GM21786 (cell line): ENCODE results near the gene TSPEAR.
"Not testable (repeated sequence)": the region's sequence is repeated elsewhere in the genome, so short reads cannot be mapped to it uniquely, and the experiment has no call there.

ENCODE experiments used
- ATAC-seq: cut with Tn5 transposase; IDR thresholded peaks from one replicate; pipeline ENCODE4 v1.9.1; 2021; ENCODE audit not compliant: unreplicated experiment

TSPEAR gene

GRCh38 chr21:44636209-44637017 lies 75.0 kb downstream of the TSPEAR start:
- no peak for ATAC-seq

GRCh38 chr21:44632067-44632466 lies 79.3 kb downstream of the TSPEAR start:
- ATAC-seq, result no peak

DNA sequence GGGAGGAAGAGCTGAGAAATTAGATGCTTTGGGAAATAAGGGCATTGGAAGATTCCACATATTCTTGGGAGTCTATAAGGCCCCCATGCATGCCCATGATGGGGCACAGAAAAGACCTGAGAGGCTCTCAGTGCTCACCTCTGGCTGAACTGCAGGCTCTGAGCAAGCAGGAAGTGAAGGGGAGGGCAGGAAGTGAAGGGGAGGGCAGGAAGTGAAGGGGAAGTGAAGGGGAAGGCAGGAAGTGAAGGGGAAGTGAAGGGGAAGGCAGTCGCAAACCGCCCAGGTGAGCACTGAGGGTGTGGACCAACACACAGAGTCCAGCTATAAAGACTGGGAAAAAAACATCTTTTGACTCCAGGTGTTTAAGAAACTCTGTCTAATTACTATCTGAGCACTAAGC lies 80.9 kb downstream of the TSPEAR start:
- no peak for ATAC-seq

GRCh38 chr21:44628707-44629391 lies 82.5 kb downstream of the TSPEAR start:
- no peak for ATAC-seq

DNA sequence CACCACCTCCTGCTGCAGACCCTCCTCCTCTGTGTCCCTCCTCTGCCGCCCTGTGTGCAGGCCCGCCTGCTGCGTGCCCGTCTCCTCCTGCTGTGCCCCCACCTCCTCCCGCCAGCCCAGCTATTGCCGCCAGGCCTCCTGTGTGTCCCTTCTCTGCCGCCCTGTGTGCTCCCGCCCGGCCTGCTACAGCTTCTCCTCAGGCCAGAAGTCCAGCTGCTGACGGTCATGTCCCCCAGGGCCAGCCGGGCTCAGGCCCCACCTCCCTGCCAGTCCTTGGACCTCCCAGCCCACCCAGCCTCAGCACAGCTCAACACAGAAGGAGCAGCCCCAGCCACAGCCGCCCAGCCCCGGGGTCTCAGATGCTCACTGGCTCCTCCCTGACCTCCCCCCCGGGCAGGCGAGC lies 83.5 kb downstream of the TSPEAR start:
- not testable (repeated sequence) for ATAC-seq

- ATAC-seq, result not testable (repeated sequence)
Observed at GRCh38 chr21:44627181-44627822, 84.1 kb downstream of the TSPEAR start.

DNA sequence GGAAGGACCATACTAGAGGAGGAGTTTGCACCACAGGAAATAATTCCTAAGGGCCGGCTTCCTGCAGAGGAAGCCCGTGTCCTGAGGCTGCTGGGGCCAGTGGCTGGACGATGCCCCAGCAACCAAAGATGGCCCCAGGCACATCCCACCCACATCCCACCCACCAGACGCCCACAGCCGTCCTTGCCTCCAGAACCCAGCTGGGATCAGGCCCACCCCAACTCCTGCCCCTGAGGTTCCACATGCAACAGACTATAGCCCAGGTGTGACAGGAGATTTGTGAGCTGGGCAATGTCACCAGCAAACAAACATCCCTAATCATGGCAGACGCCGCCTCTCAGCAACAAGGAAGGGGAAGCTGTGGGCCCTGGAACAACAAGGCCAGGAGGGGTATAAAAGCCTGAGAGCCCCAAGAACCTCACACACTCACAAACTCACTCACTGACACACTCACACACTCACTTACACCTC lies 84.7 kb downstream of the TSPEAR start, which contains the start of gene KRTAP10-9:
Gene KRTAP10-9, plus strand, starts transcription at position 421 of the 471 bp plus-strand sequence. CDS start 79 bp downstream, outside the sequence.
- ATAC-seq, result no peak

GRCh38 chr21:44626262-44626661 lies 85.1 kb downstream of the TSPEAR start:
- ATAC-seq, result no peak

GRCh38 chr21:44625756-44626155 lies 85.6 kb downstream of the TSPEAR start:
- no peak for ATAC-seq

GRCh38 chr21:44623575-44623974 lies 87.8 kb downstream of the TSPEAR start:
- ATAC-seq, result no peak

DNA sequence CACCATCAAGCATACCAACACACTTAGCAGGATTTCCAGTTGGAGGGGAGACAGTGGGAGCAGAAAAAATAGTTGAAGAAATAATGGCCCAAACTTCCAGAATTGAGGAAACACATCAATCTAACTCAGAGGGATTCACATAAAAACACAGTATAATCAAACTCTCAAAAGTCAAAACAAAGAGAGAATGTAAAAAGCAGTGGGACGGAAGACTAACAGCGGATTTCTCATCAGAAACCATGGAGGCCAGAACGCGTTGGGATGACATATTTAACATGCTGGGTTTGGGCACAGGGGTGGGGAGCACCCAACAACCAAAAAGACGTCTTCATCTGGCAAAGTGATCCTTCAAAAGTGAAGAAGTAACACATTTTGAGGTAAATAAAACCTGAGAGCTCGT lies 91.5 kb downstream of the TSPEAR start:
- no peak for ATAC-seq

- ATAC-seq, result no peak
Observed at GRCh38 chr21:44618909-44619308, 92.5 kb downstream of the TSPEAR start.

DNA sequence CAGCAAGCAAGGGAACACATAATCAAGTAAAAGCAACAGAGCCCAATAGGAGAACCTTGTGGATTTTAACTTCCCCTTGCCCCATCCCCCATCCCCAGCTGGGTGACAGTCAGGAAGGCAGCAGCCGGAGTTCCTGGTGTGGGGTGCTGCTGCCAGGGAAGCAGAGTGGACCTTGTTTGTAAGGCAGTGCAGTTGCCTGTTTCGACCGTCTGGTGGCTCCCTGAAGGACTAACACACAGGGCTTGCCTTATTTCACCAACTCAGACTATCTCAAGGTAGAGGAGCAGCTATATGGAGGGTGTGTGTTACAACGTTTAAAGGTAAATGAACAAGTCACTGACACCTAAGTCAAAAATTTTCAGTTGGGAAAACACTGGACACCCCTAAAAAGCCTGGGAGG lies 92.9 kb downstream of the TSPEAR start:
- no peak for ATAC-seq

GRCh38 chr21:44617071-44617501 lies 94.3 kb downstream of the TSPEAR start:
- no peak for ATAC-seq

GRCh38 chr21:44616591-44616926 lies 94.8 kb downstream of the TSPEAR start:
- no peak for ATAC-seq

DNA sequence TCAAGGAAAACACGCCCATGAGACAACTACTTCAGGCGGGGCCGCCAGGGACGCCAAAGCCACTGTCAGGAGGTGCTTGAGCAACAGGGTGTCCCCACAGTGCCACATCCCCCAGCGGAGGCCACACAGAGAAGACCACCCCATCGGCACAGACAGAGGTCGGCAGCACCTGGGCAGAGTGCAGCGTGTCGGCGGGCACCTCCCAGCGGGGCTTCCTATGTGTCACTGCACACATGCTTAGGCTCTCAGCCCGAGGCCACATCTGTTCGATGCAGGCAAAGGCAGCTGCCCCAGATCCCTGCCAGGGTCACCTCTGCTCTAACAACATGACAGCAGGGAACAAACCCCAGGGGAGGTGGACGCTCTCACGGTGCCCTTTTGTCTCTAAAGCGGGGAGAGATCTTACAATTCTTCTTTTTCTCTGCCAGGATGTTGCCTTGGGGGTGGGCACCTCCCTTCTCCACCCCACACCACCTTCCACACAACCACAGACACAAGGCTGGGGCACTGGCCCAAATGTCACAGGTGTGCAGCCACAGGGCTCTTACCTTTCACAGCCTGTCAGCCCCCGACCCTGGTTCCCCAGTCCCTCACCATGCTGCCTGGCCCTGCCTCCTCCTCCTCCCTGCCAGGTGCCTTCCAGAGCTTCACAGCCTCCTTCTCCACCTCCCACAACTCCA lies 95.3 kb downstream of the TSPEAR start:
- no peak for ATAC-seq

DNA sequence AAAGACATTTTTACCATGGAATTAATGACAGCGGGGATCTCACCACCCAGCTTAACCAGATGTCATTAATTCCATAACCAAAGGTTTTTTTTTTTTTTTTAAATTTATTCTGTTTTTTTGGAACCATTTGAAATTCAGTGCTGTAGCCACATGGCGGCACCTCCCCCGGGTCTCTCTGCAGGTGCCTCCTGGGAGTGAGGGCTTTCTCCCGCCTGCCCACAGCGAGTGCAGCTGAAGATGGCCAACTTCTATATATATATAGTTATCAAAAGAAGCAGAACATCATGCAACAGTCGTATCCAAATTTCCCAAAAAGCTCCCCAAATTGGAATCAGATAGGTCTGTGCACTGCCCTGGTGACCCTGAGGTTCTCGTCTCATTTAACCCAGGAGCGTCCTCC lies 95.9 kb downstream of the TSPEAR start:
- ATAC-seq, result no peak

DNA sequence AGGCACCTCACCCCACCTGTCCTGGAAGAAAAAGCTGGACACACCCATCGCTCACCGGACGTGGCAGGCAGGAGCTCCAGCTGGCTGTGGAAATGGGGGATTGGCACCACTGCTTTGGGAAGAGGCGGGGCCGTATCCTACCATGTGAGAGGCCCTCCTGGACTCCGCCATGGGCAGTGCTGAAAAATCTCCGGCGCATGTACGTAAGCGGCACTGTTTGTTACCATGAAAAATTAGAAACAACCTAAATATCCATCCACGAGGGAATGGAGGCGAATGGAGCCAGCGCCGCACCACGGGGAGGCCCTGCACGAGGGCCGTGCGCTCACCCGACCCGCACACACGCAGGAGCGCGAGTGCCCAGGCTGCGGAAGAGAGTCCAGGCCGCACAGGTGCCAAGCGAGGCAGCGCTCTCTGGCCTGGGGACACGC lies 96.4 kb downstream of the TSPEAR start:
- ATAC-seq, result no peak

GRCh38 chr21:44614161-44614631 lies 97.2 kb downstream of the TSPEAR start:
- ATAC-seq, result no peak

DNA sequence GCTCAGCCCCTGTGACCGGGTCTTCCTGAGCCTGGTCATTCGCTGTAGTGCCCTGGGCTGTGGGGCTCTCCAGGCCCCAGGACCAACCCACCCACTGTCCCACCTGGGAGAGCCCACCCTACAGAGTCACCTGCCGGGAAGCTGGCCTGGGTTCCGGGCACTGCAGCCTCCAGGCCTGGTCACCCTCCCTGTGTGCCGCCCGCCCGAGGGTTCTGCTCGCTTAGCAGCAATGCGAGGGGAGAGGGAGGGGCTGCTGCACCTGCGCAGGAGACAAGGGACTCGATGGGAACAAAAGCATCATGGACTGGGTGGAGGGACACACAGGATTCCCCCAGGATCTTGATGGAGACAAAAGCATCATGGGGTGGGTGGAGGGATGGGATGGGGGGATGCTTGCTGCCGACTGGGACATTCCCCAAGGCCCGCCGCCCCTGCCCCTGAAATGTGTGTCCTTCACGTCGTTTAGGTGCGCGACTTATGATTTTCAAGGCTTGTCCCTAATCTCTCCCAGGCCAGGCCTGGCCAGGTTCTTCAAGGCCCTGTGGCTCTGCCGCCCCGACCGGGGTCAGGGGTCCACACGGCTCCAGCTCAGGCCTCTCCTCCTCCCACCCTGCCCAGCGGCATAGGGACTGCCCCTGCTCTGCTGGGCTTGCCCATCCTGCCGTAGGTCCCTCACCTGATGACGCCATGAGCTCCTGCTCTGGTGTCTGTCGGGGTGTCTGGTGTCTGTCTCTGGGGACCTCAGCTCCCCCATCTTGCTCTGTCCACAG lies 97.8 kb downstream of the TSPEAR start:
- ATAC-seq, result no peak
